Naive thymus-derived CD4-positive, alpha-beta T cell (primary cell): ENCODE results near the gene ARHGEF10L. TPM values are rescaled to one million over a fixed set of nuclear protein-coding genes. Genes with fewer than 3 reads are reported as not detected.

Source experiments
- ATAC-seq: fragments of 150-1000 bp; cut with Tn5 transposase; 2 replicates; pipeline ENCODE4 v1.10.0; 2021; ENCODE audit warnings: mild to moderate bottlenecking, moderate library complexity
- CTCF ChIA-PET: fragments of 350-600 bp; sonication (Branson Sonifier 250); formaldehyde crosslinking; loops from one replicate; lab custom pipeline; 2021; ENCODE audit warnings: antibody characterized with exemption; lab: Charles Lee
- POLR2A ChIA-PET: fragments of 350-600 bp; sonication (Branson Sonifier 250); formaldehyde crosslinking; loops from one replicate; lab custom pipeline; 2021; ENCODE audit warnings: antibody characterized with exemption, inconsistent platforms; lab: Charles Lee
- DNase-seq, 9 donors: peaks; one replicate each; pipeline versions ENCODE4 v3.0.0 to v3.0.0-alpha.2; 2020 to 2022; ENCODE audit warnings: mixed read lengths in 1 of 9
- H3K27ac ChIP-seq: one replicate; pipeline ENCODE4 v1.7.0; 2013; ENCODE audit warnings: mild to moderate bottlenecking, low read depth, low read length, moderate library complexity
- H3K27me3 ChIP-seq, 2 donors: one replicate each; pipeline ENCODE4 v1.7.0; 2013; ENCODE audit warnings: low read length in 2 of 2, mild to moderate bottlenecking in 2 of 2, moderate library complexity in 2 of 2; ENCODE audit not compliant: control insufficient read depth in 2 of 2, insufficient read depth in 2 of 2
- H3K36me3 ChIP-seq, 3 experiments: 1 replicate in 2 of 3; 2 replicates in 1 of 3; pipeline ENCODE4 v1.7.0; 2013; ENCODE audit warnings: low read length in 3 of 3, mild to moderate bottlenecking in 3 of 3, moderate library complexity in 1 of 3; ENCODE audit not compliant: insufficient read depth in 3 of 3, control insufficient read depth in 2 of 3
- H3K4me1 ChIP-seq, 2 donors: one replicate each; pipeline ENCODE4 v1.7.0; 2013; ENCODE audit warnings: low read length in 2 of 2, mild to moderate bottlenecking in 2 of 2, moderate library complexity in 1 of 2; ENCODE audit not compliant: control insufficient read depth in 2 of 2, insufficient read depth in 2 of 2
- H3K4me3 ChIP-seq: 2 replicates; pipeline ENCODE4 v1.7.0; 2013; ENCODE audit warnings: mild to moderate bottlenecking, low read length
- H3K9me3 ChIP-seq, 3 experiments: 1 replicate in 2 of 3; 2 replicates in 1 of 3; pipeline ENCODE4 v1.7.0; 2013; ENCODE audit warnings: low read length in 3 of 3; ENCODE audit not compliant: control insufficient read depth in 2 of 3
- H3K27ac Mint-ChIP-seq, 9 donors: one replicate each; pipeline ENCODE4 v1.8.0; 2020 to 2022; ENCODE audit warnings: mixed read lengths in 9 of 9, mild to moderate bottlenecking in 8 of 9, moderate library complexity in 5 of 9, inconsistent platforms in 2 of 9
- H3K27me3 Mint-ChIP-seq, 5 donors: one replicate each; pipeline ENCODE4 v1.8.0; 2021 to 2022; ENCODE audit warnings: mixed read lengths in 5 of 5, mild to moderate bottlenecking in 1 of 5
- H3K36me3 Mint-ChIP-seq, 5 donors: one replicate each; pipeline ENCODE4 v1.8.0; 2020 to 2022; ENCODE audit warnings: mixed read lengths in 5 of 5, mild to moderate bottlenecking in 3 of 5, inconsistent platforms in 1 of 5
- H3K4me1 Mint-ChIP-seq, 7 donors: one replicate each; pipeline ENCODE4 v1.8.0; 2020 to 2022; ENCODE audit warnings: mixed read lengths in 7 of 7, mild to moderate bottlenecking in 3 of 7, inconsistent platforms in 1 of 7
- H3K4me3 Mint-ChIP-seq, 10 donors: one replicate each; pipeline ENCODE4 v1.8.0; 2020 to 2022; ENCODE audit warnings: mild to moderate bottlenecking in 10 of 10, mixed read lengths in 10 of 10, moderate library complexity in 6 of 10, inconsistent platforms in 2 of 10
- H3K9me3 Mint-ChIP-seq, 11 donors: one replicate each; pipeline ENCODE4 v1.8.0; 2020 to 2022; ENCODE audit warnings: mixed read lengths in 11 of 11, mild to moderate bottlenecking in 4 of 11, inconsistent platforms in 1 of 11, moderate library complexity in 1 of 11
- intact Hi-C, 2 donors: fragments of 100-400 bp; cut with micrococcal nuclease; formaldehyde crosslinking; loops; one replicate each; pipeline ENCODE4 v1.15.1; 2023
- polyA plus RNA-seq, 2 donors: library from polyadenylated mRNA; unstranded; fragments of 300-500 nt; fragmentation: Illumina TruSeq; gene quantifications; one replicate each; pipeline ENCODE4 v1.2.3, GENCODE V29; 2021
- total RNA-seq, 6 experiments: library from RNA in 5 of 6; stranded (reverse) in 5 of 6; gene quantifications; 1 replicate in 5 of 6; 2 replicates in 1 of 6; pipeline ENCODE4 v1.2.3 and lab custom pipeline; 2021 to 2026

Gene ARHGEF10L
- total and polyA plus RNA-seq, 7 experiments from 2014 or later = 0.59 to 19.7 (median 0.84) TPM; not detected in 3

DNA sequence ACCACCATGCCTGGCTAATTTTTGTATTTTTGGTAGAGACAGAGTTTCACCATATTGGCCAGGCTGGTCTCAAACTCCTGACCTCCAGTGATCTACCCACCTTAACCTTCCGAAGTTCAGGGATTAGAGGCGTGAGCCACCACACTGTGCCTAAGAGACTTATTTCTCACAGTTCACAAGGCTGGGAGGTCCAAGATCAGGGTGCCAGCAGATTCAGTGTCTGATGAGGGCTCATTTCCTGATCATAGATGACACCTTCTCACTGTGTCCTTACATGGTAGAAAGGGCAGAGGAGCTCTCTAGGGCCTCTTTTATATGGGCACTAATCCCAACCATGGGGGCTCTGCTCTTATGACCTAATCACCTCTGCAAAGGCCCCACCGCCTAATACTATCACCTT lies 58.8 kb downstream of the ARHGEF10L start:
- Mint-ChIP-seq H3K27me3 (no peaks in the 10 kb centered on the region), H3K36me3 (no peaks in the 10 kb centered on the region), H3K4me1 (peaks cover 0 to 5% (median 0%) of the 10 kb centered on the region in 7 donors), H3K9me3 (no peaks in the 10 kb centered on the region), H3K27ac (no peak overlapping the region), H3K4me3 (no peak overlapping the region)
- no peak for DNase-seq
- Histone ChIP-seq H3K4me3 (no peak overlapping the region), H3K4me1 (no peaks in the 10 kb centered on the region), H3K27ac (no peak overlapping the region), H3K27me3 (no peaks in the 10 kb centered on the region), H3K9me3 (no peaks in the 10 kb centered on the region), H3K36me3 (no peaks in the 10 kb centered on the region)
- intact Hi-C loops = no loop called here
- ChIA-PET POLR2A (no interaction called here), CTCF (no interaction called here)
- no peak for ATAC-seq

DNA sequence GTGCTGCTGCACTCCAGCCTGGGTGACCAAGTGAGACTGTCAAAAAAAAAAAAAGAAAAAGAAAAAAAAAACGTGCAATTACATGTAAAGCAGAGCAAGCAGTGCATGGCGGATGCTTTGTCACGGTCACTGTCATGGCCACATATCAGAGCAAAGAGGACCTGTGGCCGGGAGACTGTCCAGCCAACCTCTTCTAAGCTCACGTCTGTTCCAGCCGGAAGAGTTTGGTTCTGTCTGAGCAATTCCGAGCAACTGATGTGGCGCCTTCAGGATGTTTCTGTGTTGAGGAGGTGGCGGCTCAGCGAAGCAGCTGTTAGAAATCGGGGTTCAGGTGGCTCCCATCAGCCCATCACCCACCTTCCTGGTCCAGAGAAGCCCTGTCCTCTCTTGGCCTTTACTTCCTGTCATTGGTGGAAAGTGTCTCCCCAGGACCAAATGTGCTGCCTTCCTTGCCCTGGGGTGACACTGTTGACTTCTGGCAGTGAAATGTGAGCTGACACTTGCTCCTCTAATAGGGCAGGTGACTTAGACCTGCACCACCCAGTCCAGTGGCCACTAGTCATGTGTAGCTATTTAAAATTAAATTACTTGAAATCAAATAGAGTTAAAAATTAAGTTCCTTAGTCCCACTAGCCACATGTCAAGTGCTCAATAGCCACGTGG lies 59.9 kb downstream of the ARHGEF10L start:
- no peaks in the 10 kb centered on the region for H3K9me3 Mint-ChIP-seq
- no peak for DNase-seq
- H3K27ac Mint-ChIP-seq = no peak overlapping the region
- Histone ChIP-seq H3K27me3 (no peaks in the 10 kb centered on the region), H3K4me3 (no peak overlapping the region), H3K9me3 (no peaks in the 10 kb centered on the region), H3K4me1 (no peaks in the 10 kb centered on the region), H3K36me3 (no peaks in the 10 kb centered on the region), H3K27ac (no peak overlapping the region)
- no peak for ATAC-seq
- POLR2A ChIA-PET = no interaction called here
- no peaks in the 10 kb centered on the region for H3K27me3 Mint-ChIP-seq
- CTCF ChIA-PET = interaction anchor here (0.7 kb wide), 1 partner anchor 13 kb away, joined by 4 read pairs; no protein-coding TSS in a partner anchor
- H3K36me3 Mint-ChIP-seq = no peaks in the 10 kb centered on the region
- H3K4me3 Mint-ChIP-seq = no peak overlapping the region
- H3K4me1 Mint-ChIP-seq = peaks cover 0 to 8% (median 0%) of the 10 kb centered on the region in 7 donors
- intact Hi-C loops = no loop called here

DNA sequence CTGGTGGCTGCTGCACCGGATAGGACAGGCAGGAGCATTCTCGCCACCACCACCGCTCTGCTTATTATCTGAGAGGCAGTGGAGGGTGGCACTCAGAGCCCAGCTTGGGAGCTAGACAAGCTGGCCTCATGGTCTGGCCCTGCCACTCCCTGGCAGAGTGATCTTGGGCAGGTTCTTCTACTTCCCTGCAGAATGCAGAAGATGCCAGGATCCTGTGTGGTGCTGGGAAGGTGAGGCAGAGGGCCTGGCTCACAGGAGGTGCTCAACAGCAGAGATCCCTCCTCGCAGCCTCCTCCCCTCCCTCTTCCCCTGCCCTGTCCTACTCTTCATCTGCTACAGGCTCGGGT lies 60.4 kb downstream of the ARHGEF10L start:
- Histone ChIP-seq H3K4me1 (no peaks in the 10 kb centered on the region), H3K27me3 (no peaks in the 10 kb centered on the region), H3K27ac (no peak overlapping the region), H3K4me3 (no peak overlapping the region), H3K9me3 (no peaks in the 10 kb centered on the region), H3K36me3 (no peaks in the 10 kb centered on the region)
- no peaks in the 10 kb centered on the region for H3K27me3 Mint-ChIP-seq
- H3K4me1 Mint-ChIP-seq = peaks cover 0 to 8% (median 0%) of the 10 kb centered on the region in 7 donors
- H3K4me3 Mint-ChIP-seq = no peak overlapping the region
- H3K9me3 Mint-ChIP-seq = no peaks in the 10 kb centered on the region
- CTCF ChIA-PET = interaction anchor here (0.7 kb wide), 1 partner anchor 13 kb away, joined by 4 read pairs; no protein-coding TSS in a partner anchor
- POLR2A ChIA-PET = no interaction called here
- no peak overlapping the region for H3K27ac Mint-ChIP-seq
- DNase-seq (no peak), ATAC-seq (no peak)
- no peaks in the 10 kb centered on the region for H3K36me3 Mint-ChIP-seq
- intact Hi-C loops = no loop called here

DNA sequence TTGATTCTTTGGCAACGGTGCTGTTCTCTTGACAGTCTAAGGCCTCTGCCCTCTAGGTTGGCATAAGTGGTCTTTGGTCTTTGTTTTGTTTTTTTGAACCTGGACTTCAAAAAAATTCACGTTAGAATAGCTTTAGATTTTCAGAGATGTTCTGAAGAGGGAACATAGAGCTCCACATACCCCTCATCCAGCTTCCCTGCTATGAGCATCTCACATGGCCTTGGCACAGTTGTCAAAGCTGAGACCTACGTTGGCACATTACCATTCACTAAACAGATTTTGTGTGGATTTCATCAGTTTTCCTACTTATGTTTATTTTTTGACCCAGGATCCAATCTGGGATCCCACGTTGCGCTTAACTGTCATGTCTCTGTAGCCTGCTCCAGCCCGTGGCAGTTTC lies 60.8 kb downstream of the ARHGEF10L start:
- DNase-seq (no peak), ATAC-seq (no peak)
- Histone ChIP-seq H3K9me3 (no peaks in the 10 kb centered on the region), H3K4me1 (no peaks in the 10 kb centered on the region), H3K27me3 (no peaks in the 10 kb centered on the region), H3K4me3 (no peak overlapping the region), H3K36me3 (no peaks in the 10 kb centered on the region), H3K27ac (no peak overlapping the region)
- intact Hi-C loops = no loop called here
- Mint-ChIP-seq H3K9me3 (no peaks in the 10 kb centered on the region), H3K27me3 (no peaks in the 10 kb centered on the region), H3K4me3 (no peak overlapping the region), H3K4me1 (peaks cover 0 to 8% (median 0%) of the 10 kb centered on the region in 7 donors), H3K27ac (no peak overlapping the region), H3K36me3 (no peaks in the 10 kb centered on the region)
- ChIA-PET POLR2A (no interaction called here), CTCF (no interaction called here)

DNA sequence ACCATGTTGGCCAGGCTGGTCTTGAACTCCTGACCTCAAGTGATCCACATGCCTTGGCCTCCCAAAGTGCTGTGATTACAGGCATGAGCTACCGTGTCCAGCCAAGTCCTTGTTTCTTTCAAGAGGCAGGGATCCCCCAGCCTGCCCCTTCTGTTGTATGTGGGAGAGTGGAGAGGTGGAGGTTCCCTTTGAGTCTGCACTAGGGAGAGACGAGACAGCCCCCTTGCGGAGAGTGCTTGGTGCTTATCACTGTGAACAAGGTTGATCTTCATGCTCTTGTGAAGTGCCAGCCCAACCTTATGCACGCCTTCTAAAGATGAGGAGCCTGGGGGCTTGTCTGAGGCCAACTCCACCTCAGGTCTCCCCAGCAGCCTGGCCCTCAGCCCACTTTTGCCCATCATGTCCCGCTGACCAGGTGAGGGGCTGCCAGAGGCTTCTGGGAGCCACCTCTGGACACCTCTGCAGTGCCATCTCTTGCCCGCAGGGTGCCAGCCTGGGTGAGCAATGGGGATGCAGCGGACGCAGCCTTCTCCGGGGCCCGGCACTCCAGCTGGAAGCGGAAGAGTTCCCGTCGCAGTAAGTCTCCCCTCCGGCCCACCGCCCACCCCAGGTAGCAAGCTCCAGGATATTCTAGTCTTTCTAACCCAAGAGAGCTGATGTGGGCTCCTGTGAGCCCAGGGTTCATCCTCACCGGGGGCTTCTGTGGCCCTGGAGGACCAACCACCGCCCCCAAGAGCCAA lies 62.3 kb downstream of the ARHGEF10L start:
- POLR2A ChIA-PET = no interaction called here
- no peaks in the 10 kb centered on the region for H3K36me3 ChIP-seq
- H3K4me3 ChIP-seq = no peak overlapping the region
- Mint-ChIP-seq H3K4me1 (peaks cover 0 to 8% (median 0%) of the 10 kb centered on the region in 7 donors), H3K4me3 (no peak overlapping the region), H3K27ac (no peak overlapping the region), H3K27me3 (peaks cover 0 to 7% (median 0%) of the 10 kb centered on the region in 5 donors), H3K36me3 (no peaks in the 10 kb centered on the region), H3K9me3 (no peaks in the 10 kb centered on the region)
- intact Hi-C loops = no loop called here
- no peaks in the 10 kb centered on the region for H3K4me1 ChIP-seq
- DNase-seq (no peak), ATAC-seq (no peak)
- no peak overlapping the region for H3K27ac ChIP-seq
- no peaks in the 10 kb centered on the region for H3K9me3 ChIP-seq
- no peaks in the 10 kb centered on the region for H3K27me3 ChIP-seq
- CTCF ChIA-PET = interaction anchor here (0.6 kb wide), 1 partner anchor 159 kb away, joined by 10 read pairs; no protein-coding TSS in a partner anchor

DNA sequence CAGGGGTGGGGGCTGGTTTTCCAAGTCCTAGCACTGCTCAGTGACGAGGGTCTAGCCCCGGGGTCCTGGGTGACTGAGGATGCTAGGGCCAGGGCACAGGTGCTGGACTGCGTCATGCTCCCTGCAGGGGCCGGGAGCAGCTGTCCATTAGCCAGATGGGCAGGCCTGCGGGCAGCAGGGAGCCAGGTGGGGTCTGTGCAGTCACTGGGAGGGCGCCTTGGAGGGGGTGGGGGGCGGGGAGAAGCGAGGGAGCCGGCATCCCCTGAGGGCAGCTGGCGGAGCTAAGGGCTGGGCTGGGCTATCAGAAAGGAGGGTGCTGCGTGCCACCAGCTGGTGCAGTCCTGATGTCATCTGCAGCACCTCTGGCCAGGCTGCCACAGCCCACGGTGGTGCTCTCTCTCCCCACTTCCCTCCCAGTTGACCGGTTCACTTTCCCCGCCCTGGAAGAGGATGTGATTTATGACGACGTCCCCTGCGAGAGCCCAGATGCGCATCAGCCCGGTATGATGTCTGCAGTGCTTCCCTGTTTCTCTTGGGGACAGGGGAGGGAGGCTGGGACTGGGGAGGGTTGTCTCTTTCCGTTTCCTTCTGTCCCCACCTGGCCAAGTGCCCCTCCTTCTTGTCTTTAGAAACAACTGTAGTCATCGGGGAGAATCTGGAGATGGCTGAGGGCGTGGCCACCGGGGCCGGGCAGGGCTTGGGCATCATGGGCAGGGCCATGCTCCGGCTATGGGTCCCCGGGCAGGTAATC lies 63.8 kb downstream of the ARHGEF10L start:
- POLR2A ChIA-PET = no interaction called here

More for the DNA sequence above, 63.8 kb downstream of the ARHGEF10L start:
- Mint-ChIP-seq H3K27me3 (peaks cover 0 to 7% (median 0%) of the 10 kb centered on the region in 5 donors), H3K4me3 (no peak overlapping the region), H3K27ac (no peak overlapping the region), H3K9me3 (no peaks in the 10 kb centered on the region), H3K36me3 (no peaks in the 10 kb centered on the region), H3K4me1 (peaks cover 0 to 6% (median 0%) of the 10 kb centered on the region in 7 donors)
- Histone ChIP-seq H3K36me3 (no peaks in the 10 kb centered on the region), H3K27ac (no peak overlapping the region), H3K27me3 (no peaks in the 10 kb centered on the region), H3K9me3 (no peaks in the 10 kb centered on the region), H3K4me1 (no peaks in the 10 kb centered on the region), H3K4me3 (no peak overlapping the region)
- CTCF ChIA-PET = no interaction called here
- ATAC-seq (peak; percentile 86), DNase-seq (no peak)
- intact Hi-C loops = no loop called here
